Measurements from ENCODE around the gene MEIKIN.
"Not testable (repeated sequence)": the region's sequence is repeated elsewhere in the genome, so short reads cannot be mapped to it uniquely, and the experiment has no call there.

Gene MEIKIN

DNA sequence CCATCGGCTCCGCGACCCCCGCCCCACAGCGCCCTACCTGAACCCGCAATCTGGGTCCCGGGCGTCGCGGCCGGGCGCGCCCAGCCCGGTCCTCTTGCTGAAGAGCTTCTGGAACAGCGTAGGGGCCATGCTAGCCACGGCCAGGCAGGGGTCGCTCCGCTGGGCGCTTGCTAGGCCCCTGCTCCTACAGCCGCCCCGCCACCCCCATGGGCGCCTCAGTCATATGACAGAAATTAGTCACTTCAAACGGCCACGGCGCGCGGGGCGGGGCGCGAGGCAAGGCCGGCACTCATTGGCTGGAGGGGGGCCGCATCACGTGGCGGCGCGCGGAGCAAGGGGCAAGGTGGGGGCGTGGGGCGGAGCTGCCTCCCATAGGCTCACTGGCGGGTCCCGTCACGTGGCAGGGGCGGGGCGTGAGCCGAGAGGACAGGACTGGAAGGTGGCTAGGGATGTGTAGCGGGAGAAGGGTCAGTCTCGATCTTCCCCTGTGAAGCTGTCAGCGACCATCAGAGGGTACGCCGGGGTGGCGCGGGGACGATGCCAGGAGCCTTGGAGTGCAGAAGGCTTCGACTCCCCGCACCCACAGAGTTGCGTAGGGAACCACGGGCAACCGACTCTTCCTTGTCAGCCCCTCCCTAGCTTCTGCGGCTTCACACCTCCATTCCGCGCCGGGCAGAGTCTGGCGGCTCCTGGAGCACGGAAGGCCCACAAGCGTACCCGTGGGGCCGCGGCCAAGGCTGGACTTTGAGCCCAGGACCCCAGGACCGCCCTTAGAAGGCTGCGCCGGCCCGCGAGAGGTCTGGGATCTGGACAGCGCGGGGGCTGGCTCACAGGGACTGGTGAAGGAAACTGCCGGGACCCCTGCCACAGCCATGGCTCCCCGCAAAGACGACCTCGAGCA is 148.4 kb downstream of the MEIKIN start, which contains the start of gene FNIP1:
Gene FNIP1, minus strand, starts transcription at position 225 of the 901 bp plus-strand sequence. Its CDS starts 96 bp downstream, at position 129.
- DNase-seq = peak; percentile 95 to 98 (median 96)

DNA sequence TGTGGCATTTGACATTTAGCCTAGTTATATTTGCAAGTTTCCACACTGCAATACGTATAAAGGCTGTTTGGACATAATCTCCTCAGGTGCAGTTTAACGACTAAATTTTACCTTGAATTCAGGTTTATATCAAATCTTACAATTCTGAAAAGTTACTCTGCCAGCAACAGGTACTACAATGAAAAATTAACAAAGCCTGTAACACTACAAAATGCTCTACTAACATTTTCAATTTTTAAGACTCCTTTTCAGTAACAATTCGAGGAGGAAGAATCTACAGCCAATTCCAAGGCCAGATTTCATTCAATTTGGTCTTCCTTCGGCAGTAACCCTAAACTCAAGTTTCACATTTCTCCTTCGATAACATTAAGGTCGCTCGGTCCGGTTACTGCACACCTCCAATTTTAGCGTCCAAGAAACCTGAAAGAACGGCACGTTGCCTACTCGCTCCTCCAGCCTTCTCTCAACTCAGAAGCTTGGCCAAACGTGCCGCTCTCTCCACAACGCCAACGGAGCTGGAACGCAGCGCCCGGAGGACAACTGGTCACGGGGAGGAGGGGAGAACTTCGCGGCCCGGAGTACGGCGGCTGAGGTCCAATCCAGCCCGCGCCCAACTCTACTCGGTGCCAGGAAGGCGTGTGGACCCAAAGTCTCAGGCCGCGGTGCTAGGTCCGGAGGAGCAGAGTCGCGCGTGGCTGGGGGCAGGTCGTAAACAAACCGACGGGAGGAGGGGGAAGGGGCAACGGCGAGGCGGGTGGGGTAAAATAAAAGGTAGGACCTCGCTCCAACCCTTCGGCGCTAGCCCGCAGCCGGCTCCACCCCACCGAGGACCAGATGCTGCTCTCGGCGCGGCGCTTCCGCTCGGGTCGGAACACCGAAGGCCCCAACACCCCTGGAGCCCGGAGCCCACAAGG is 149.3 kb downstream of the MEIKIN start:
- peak in 4 of 6 experiments; percentile 27 to 53 (median 40) for DNase-seq

DNA sequence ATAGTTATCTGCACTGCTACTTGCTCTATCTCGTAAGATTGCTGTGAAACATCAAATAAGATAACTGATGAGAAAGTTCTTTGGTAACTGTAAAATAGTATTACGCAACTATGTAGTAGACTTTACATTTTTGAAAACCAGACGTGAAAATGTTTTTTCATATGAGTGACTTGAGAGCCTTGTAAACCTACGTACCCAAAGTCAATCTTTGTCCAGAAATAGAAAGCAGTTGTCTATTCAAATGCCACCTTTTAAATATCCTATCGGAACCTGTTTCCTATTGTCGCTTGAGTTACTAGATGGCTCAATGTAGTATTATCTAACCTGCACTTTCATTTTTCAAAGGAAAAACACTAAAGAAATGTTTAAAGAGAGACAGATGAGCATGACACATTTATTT is 150.2 kb downstream of the MEIKIN start:
- DNase-seq = no peak

DNA sequence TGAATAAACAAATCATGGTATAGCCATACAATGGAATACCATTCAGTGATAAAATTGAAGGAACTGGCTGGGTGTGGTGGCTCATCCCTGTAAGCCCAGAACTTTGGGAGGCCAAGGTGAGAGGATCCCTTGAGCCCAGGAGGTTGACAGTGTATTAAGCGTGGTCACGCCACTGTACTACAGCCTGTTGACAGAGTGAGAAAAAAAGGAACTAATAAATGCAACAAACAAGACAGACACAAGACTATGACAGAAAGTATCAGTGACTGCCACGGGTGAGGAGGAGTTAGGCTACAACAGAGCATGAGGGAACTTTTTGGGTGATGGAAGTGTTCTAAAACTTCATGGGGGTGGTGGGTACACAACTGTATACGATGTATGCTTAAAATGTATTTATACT is 150.9 kb downstream of the MEIKIN start:
- no peak for DNase-seq

DNA sequence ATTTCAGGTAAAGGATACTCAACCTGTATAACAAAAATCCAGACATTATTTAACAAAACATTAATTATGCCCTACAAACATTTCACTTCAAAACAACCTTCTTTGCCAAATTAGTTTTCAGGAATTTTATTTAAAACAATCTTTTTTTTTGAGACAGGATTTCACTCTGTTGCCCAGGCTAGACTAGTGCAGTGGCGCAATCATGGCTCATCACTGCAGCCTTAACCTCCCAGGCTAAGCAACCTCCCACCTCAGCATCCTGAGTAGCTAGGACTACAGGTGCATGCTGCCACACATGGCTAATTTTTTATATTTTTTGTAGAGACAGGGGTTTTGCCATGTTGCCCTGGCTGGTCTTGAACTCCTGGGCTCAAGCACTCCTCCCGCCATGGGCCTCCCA is 152.6 kb downstream of the MEIKIN start:
- no peak for DNase-seq

DNA sequence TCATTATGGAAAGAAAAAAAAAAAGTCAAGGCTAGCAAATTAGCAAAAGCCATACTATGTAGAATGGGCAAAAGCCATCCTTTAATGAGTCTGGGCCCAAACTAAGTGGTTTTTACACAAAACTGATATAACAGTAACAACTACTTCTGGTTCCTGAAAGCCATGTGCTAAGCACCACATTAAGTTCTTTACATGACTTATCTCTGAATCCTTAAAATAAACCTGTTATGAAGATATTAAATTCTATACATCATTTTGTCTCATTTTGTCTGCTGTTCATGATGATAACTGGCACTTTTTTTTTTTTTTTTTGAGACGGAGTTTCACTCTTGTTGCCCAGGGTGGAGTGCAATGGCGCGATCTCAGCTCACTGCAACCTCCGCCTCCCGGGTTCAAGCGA is 153.6 kb downstream of the MEIKIN start:
- DNase-seq = no peak

DNA sequence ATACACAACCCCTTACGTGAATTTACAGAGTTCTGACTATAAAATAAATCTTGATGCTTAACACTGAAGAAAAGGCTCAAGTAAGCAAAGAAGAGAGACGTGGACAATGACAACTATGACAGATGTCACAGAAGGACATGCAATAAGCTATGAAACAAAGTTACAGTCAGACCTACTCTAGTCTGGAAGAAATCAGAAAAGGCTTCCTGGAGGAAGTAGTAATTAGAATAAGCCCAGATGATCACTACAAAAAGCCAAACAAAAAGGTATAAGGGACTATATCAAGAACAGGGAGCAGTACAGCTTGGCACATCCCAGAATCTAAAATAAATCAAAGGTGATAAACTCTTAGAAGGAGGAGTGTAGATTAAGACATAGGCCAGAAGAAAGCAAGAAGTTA is 154.9 kb downstream of the MEIKIN start:
- no peak for DNase-seq

DNA sequence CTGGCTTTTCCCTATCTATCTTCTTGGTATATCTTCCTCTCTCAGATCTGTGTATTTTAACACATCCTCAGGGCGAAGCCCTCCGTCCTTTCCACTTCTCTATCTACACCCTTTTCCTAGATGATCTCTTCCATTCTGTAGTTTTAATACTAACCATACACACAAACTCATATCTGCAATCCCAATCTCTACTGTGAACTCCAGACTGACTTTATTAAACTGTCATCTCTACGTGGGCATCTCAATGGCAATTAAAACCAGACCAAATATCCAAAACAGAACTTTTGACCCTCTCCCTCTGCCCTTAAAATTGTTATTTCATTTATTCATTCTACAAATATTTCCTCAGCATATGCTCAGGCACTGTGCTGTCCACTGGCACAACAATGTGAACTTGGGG is 155.7 kb downstream of the MEIKIN start:
- DNase-seq = no peak

DNA sequence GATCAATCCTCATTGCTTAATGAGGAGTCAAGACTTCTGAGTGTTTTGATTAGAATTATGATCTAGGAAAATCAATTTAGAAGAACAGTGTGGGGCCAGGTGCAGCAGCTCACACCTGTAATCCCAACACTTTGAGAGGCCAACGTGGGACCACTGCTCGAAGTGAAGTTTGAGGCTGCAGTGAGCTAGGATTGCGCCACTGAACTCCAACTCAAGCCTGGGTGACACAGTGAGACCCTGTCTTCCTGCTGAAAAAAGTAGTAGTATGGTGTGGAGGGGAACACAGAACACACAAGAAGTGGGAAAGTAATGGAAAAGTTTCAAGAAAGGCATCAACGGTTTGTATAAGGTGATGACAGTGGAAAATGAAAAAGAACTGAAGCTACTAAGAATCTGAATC is 157.7 kb downstream of the MEIKIN start:
- no peak for DNase-seq

DNA sequence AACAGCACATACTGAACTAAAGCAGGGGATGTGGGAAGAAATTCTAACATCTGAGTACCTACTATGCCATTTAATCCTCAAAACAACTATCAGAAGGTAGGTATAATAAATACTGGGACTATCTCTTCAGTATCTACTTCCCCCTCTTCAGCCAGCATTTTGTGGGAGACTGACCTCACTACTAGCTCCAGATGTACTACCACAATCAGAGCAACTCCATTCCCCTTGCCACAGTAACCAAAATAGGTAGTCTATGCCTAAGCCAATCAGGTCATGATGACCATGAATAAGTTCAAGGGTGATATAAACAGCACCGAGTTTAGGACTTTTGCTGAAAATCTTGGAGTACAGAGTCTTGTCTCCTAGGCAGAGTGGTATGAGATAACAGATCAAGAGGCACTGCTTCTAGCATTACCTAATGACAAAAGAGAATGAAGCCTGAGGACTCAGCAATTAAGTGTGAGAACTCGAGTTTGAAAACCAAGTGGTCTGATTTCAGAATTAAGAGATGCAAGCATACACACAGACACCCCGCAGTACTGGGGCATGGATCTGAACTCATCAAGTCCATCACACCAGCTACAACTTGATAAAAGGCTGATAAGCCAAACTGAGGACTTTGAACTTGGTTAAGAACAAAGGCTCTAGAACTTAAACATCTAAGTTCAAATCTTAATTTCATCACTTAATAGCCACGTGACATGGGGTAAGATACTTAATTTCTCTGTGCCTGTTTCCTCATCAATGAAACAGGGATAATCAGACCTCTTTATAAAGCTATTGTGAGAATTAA is 158.4 kb downstream of the MEIKIN start:
- no peak for DNase-seq

DNA sequence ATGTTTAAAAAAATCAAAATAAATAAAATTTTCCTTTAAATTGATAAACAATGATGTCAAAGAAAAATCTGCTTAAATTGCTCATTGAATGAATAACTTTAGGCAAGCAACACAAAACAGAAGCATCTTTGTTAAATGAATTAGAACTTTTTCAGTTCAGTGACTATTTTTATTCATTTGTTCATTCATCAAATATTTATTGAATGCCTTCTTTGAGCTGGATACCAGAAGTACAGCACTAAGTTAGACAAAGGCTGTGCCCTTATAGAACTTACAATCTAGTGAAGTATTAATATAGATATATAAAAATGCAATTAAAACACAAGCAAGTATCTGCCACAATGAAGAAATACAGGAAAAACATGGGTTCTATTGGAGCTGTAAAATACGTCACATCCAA is 159.4 kb downstream of the MEIKIN start:
- DNase-seq = no peak

DNA sequence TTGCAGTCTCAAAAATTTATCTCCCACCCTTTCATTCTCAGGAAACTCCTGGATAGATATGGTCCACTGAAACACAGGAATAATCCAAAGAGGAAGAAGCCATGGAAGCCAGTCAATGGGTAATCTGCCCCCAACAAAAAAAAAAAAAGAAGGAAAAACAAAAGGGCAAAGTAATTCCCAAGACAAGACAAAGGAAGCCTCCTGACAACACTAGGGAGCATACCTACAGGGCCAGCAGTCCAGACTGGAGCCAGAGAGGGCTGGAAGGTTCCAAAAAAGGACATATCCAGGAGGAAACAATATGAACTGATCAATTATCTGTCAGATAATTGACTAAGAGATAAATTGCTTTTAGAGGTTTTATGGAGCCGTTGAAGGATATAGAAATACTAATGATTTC is 161.6 kb downstream of the MEIKIN start:
- DNase-seq = no peak

DNA sequence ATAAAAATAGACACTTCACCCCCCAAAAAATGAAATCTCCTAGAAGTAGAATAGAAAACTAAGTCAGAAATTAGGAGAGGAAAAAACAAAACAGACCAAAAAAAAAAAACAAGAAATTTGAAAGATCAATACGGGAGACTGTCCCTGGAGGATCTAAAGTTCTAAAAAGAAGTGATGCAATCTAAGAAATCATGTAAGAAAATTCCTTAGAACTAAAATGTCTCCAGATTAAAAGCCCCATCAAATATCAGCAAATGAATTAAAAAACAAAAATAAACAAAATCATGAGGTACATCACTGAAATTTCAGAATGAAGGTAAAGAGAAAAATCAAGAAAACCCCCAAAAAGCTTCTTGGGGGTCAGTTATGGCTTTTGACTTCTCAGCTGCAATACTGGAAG is 162.1 kb downstream of the MEIKIN start:
- no peak for DNase-seq

DNA sequence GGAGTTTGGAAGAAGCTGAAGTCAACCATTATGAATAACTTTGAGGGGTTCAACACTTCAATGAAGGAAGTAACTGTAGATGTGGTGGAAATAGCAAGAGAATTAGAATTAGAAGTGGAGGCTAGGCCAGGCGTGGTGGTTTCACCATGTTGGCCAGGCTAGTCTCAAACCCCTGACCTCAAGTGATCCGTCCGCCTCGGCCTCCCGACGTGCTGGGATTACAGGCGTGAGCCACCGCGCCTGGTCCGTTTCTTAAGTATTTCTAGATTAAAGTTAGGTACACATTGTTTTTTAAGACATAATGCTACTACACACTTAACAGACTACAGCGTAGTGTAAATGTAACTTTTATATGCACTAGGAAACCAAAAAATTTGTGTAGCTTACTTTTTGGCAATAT is 162.7 kb downstream of the MEIKIN start:
- DNase-seq = no peak

DNA sequence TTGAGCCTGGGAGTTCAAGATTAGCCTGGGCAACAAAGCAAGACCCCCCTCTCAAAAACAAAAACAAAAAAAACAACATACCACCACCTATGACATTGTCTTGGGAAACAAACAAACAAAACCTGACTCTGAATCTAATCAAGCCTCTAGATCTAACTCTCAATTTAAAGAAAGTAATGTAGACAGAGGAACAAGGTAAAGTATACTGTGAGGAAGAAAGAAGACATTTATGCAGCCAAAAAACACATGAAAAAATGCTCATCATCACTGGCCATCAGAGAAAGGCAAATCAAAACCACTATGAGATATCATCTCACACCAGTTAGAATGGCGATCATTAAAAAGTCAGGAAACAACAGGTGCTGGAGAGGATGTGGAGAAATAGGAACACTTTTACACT is 167.3 kb downstream of the MEIKIN start:
- DNase-seq = not testable (repeated sequence)

DNA sequence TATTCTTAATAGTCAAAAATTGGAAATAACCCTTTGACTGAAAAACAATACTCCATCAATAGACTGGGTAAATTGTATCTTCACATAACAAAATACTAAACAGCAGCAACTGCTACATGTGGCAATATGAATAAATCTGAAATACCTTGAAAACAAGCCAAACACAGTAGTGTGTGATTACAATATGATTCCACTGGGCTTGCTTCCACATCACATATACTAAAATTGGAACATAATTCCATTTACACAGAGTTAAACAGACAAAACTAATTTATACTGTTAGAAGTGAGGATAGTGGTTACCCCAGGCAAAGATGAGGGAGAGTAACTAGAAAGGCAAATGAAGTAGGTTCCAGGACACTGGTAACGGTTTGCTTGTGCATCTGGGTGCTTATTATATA is 169.0 kb downstream of the MEIKIN start:
- DNase-seq = no peak

DNA sequence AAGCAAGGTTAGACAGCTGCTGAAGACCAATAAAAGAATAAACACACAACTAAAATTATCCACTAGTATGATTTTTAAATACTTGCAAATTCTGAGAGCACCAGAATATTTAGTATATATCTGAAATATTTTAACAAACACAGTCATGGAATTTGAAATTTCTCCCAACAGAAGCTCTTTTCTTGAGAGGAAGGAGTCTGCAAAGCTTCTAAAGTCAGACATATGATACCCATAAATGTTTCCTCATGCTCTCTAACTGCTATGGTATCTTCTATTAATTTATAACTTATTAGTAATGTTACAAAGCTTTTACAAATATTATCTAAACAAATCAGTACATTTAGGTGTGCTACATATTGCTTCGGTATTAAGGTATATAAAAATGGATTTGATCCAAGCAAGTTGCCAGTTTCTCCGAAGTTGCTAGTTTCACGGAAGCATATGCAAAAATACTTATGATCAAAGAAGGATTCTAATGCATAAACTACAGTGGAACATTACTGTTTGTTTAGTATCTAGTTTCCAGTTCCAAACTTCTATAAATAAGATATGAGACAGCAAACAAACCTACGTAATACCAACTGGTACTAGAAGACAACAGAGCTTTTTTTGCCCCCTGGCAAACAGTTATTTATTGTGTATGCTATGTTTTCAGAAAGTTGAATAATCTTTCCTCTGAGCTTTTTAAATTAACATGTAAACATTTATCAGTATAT is 170.7 kb downstream of the MEIKIN start:
- DNase-seq = no peak

DNA sequence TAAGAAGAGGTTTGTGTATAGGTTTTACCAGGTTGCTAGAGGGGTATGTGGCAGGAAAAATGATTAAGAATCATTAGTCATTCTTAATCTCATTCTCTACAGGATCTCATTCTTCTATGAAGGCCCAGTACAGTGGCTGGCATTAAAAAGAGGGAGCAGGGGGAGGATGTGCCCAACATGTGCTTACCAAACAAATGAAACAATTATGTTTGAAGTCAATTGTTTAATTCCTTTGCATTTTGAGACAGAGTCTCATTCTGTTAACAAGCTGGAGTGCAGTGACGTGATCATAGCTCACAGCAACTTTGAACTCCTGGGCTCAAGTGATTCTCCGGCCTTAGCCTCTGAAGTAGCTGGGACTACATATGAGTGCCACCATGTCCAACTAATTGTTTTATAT is 171.7 kb downstream of the MEIKIN start:
- DNase-seq = no peak

DNA sequence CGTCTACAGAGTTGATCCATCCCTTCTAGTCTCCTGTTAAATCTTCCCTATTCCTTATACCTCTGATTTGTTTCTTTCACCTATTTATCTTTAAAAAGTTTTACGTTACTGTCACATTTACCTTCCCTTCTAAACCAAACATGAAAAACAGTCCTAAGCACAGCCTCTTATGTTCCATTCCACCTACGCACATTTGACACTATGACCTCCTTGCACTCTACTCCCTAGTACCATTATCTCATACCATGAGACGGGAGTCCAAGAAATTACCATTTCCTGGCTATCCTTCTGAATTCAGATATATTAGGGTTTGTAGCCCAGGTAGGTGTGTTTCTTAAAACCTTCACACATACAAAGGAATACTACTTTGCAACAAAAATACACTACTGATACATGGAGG is 173.8 kb downstream of the MEIKIN start:
- no peak for DNase-seq

DNA sequence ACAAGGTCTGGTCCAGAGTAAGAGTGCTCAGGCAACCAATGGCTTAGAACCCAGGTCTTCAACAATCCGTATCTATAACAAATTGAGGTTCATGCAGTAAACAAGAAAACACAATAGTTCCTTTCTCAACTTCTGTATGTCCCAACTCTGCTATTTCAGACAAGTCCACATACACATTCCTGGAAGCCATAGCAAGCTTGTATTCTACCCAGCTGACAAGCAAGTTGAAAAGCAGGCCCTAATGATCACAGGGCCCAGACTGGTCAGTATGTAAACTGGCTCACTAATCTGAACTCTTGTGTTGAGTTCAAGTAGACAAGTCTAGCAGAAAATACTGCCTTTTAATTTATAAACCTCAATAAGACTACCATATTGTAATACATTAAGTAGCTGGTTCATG is 175.5 kb downstream of the MEIKIN start:
- DNase-seq = no peak

DNA sequence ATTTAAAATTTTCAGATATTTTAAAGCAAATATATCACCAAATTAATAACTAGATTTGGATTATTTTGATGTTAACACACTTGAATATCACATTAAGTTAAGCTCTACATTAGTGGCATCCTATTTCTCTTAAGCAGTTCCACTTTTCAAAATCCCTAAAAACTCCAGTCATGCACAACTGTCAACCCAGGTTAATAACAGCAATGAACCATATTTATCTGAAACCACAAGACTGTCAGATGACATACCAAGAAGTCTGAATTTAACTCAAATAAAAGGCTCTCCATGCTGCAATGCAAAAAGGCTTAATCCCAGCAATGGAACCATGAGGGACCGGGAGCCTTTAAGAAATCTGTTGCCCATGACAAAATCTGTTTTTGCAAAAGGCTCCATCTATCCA is 176.1 kb downstream of the MEIKIN start:
- no peak for DNase-seq

DNA sequence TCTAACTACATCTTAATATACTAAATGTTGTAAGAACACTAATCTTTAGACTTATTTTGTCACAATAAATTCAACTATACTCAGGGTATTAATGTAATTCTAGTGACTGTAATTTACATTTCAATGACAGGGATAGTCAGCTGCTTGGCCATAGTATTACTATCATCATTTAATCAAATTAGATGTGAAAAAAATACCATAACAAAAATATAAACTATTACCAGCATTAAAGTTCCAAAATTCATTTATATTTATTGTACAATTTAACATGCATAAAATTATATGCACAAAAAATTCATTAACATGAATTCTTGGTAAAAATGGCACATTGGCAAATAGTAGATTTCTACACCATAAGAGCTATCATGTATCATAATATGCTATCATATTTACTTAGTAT is 177.6 kb downstream of the MEIKIN start:
- no peak for DNase-seq
